Measurements from ENCODE around the gene PPM1L. TPM values are rescaled to one million over a fixed set of nuclear protein-coding genes. Genes with fewer than 3 reads are reported as not detected.

The PPM1L gene
- total RNA-seq, 4 donors from 2014 or later: 31.5 to 40.2 (median 34.0) TPM

- Histone ChIP-seq H3K4me3 (no peak overlapping the region), H3K4me1 (no peaks in the 10 kb centered on the region), H3K36me3 (no peaks in the 10 kb centered on the region), H3K27me3 (no peaks in the 10 kb centered on the region), H3K9me3 (no peaks in the 10 kb centered on the region), H3K27ac (no peak overlapping the region)
- DNase-seq (ENCODE audit: low spot score in 2 of 2): no peak
- no peak for TF ChIP-seq POLR2A (IDR thresholded peaks at IDR 0.05)
- TF ChIP-seq POLR2AphosphoS5 (IDR thresholded peaks at IDR 0.05): no peak
- TF ChIP-seq CTCF (IDR thresholded peaks at IDR 0.05): no peak
Observed at GRCh38 chr3:161093895-161094294, 337.9 kb downstream of the PPM1L start.

DNA sequence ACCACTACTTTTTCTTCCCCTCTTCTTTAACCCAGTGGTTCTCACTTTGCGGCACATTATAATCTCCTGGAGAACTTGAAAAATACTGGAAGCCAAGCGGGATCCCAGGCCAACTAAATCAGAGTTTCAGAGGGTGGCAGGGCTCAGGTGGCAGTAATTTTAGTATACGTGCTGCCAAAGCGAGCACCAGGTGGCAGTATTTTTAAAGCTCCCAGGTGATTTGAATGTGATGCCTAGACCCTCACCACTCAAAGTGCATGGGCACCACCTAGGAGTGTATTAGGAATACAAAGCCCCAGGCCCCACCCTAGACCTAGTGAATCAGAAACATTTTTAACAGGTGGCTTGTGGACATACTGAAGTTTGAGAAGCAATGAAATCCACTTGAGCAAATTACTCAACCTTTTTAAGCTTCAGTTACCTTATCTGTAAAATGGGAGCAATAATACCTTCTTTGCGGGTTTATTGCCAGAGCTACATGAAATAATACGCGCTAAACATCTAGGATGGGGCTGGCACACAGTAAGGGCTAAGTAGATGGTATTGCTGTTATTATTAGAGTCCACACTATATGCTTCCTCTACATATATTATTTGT, 340.8 kb downstream of the PPM1L start:
- no peaks in the 10 kb centered on the region for H3K27me3 ChIP-seq
- no peaks in the 10 kb centered on the region for H3K4me1 ChIP-seq
- WGBS: 72% methylated on average over 7 of the region's 7 CpGs
- no peak for TF ChIP-seq EP300 (IDR thresholded peaks at IDR 0.05)
- no peak for TF ChIP-seq POLR2AphosphoS5 (IDR thresholded peaks at IDR 0.05)
- no peak overlapping the region for H3K27ac ChIP-seq
- H3K36me3 ChIP-seq: peaks cover 11% of the 10 kb centered on the region
- DNase-seq (ENCODE audit: low spot score in 2 of 2): no peak
- H3K9me3 ChIP-seq: no peaks in the 10 kb centered on the region
- no peak overlapping the region for H3K4me3 ChIP-seq

GRCh38 chr3:161100994-161101393, 345.0 kb downstream of the PPM1L start:
- Histone ChIP-seq H3K36me3 (peaks cover 11% of the 10 kb centered on the region), H3K27me3 (no peaks in the 10 kb centered on the region), H3K4me3 (no peak overlapping the region), H3K27ac (no peak overlapping the region), H3K9me3 (no peaks in the 10 kb centered on the region), H3K4me1 (peaks cover 5% of the 10 kb centered on the region)
- DNase-seq (ENCODE audit: low spot score in 2 of 2): no peak
- 90% methylated on average over 6 of the region's 6 CpGs for WGBS
- TF ChIP-seq POLR2A (IDR thresholded peaks at IDR 0.05) (no peak), EP300 (IDR thresholded peaks at IDR 0.05) (no peak), CTCF (IDR thresholded peaks at IDR 0.05) (no peak), POLR2AphosphoS5 (IDR thresholded peaks at IDR 0.05) (no peak)

- Histone ChIP-seq H3K9me3 (no peaks in the 10 kb centered on the region), H3K27me3 (no peaks in the 10 kb centered on the region), H3K36me3 (peaks cover 11% of the 10 kb centered on the region), H3K27ac (no peak overlapping the region), H3K4me3 (no peak overlapping the region), H3K4me1 (peaks cover 6% of the 10 kb centered on the region)
- TF ChIP-seq EP300 (IDR thresholded peaks at IDR 0.05) (no peak), POLR2AphosphoS5 (IDR thresholded peaks at IDR 0.05) (no peak)
- 85% methylated on average over 3 of the region's 3 CpGs for WGBS
- DNase-seq (ENCODE audit: low spot score in 2 of 2): no peak
Observed at GRCh38 chr3:161101609-161102008, 345.6 kb downstream of the PPM1L start.

GRCh38 chr3:161103776-161104385, 347.9 kb downstream of the PPM1L start:
- Histone ChIP-seq H3K27me3 (no peaks in the 10 kb centered on the region), H3K4me3 (peak overlapping the region; percentile 90), H3K36me3 (peaks cover 11% of the 10 kb centered on the region), H3K27ac (no peak overlapping the region), H3K9me3 (no peaks in the 10 kb centered on the region), H3K4me1 (peaks cover 13% of the 10 kb centered on the region)
- whole genome bisulfite sequencing: 92% methylated on average over 22 of the region's 22 CpGs
- TF ChIP-seq POLR2A (IDR thresholded peaks at IDR 0.05) (no peak), POLR2AphosphoS5 (IDR thresholded peaks at IDR 0.05) (no peak), CTCF (IDR thresholded peaks at IDR 0.05) (no peak), EP300 (IDR thresholded peaks at IDR 0.05) (no peak)
- no peak for DNase-seq (ENCODE audit: low spot score in 2 of 2)

DNA sequence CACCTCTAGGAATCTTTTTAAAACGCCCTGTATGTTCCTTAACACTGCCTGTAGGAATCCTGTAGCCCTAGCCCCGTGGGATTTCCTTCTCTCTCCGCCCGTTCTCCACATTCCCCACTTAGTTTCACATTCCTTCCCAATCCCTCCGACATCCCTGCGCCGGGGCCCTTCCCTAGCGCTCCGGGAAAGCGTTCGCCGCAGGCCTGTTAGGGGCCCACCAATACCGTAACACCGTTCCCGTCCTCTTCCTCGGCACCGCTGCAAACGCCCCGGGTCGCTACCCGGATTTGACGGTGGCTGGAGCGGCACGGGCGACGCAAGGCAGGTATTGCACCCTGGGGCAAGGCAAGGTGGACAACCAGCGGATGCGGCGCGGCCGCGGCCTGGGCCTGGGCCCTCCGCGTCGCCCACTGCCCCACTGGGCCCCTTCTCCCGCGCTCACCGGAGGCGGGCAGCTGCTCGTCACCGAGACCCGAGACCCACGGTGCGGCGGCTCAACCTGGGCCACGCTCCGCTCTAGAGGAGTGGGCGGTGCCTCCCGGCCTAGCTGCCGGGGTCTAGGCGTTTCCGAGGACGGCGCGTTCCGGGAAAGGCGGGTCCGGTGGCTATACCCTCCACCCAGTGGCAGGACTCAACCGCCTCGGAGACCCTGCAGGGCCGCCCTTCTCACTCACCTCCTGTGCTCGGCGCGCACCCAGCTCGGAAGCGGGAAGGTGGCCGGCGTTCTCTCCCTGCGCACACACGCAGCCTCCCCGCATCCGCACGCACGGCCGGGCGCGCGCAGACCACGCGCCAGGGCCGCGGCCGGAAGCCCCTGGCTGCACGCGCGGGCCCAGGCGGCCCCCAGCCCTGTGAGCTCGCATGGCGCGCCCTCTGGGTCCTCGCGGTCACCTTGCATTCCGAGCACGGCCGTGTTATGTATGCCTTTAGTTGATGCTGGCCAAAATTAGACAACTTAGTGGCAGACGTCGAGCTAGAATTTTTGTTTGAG, 348.8 kb downstream of the PPM1L start, which contains the start of gene B3GALNT1:
Gene B3GALNT1 (minus strand): TSS at position 789 of the 991 bp plus-strand sequence. CDS start 18,595 bp downstream, outside the sequence.
- Histone ChIP-seq H3K27me3 (no peaks in the 10 kb centered on the region), H3K4me3 (peak within 1 kb of the TSS; percentile 90), H3K4me1 (peaks cover 13% of the 10 kb centered on the region), H3K9me3 (no peaks in the 10 kb centered on the region), H3K27ac (peak within 1 kb of the TSS; percentile 80), H3K36me3 (peaks cover 5% of the 10 kb centered on the region)
- WGBS: 2% methylated on average over 38 of the region's 97 CpGs
- TF ChIP-seq EP300 (IDR thresholded peaks at IDR 0.05): no peak
- no peak for TF ChIP-seq POLR2A (IDR thresholded peaks at IDR 0.05)
- no peak for TF ChIP-seq CTCF (IDR thresholded peaks at IDR 0.05)
- no peak for TF ChIP-seq POLR2AphosphoS5 (IDR thresholded peaks at IDR 0.05)
- DNase-seq (ENCODE audit: low spot score in 2 of 2): peak; percentile 68 to 82

Data from suprapubic skin (tissue), 4 donors.